Colonic mucosa (tissue), 4 donors: Measurements from ENCODE around the gene MOB2. TPM values are rescaled to one million over a fixed set of nuclear protein-coding genes. Genes with fewer than 3 reads are reported as not detected.

Experiments
- DNase-seq: peaks from one replicate; pipeline ENCODE4 v3.0.0-alpha.2; 2020
- H3K27ac ChIP-seq: fragments of 200-600 bp; one replicate; pipeline ENCODE4 v1.8.0; 2021
- H3K27me3 ChIP-seq: fragments of 200-600 bp; one replicate; pipeline ENCODE4 v1.8.0; 2021
- H3K36me3 ChIP-seq: fragments of 200-600 bp; one replicate; pipeline ENCODE4 v1.8.0; 2021
- H3K4me1 ChIP-seq: fragments of 200-600 bp; one replicate; pipeline ENCODE4 v1.8.0; 2021; ENCODE audit warnings: mild to moderate bottlenecking
- H3K4me3 ChIP-seq: fragments of 200-600 bp; one replicate; pipeline ENCODE4 v1.8.0; 2021
- H3K9ac ChIP-seq, 2 donors: one replicate each; pipeline ENCODE4 v1.7.0; 2013; ENCODE audit warnings: control low read depth in 2 of 2, low read depth in 2 of 2, low read length in 2 of 2
- H3K9me3 ChIP-seq: fragments of 200-600 bp; one replicate; pipeline ENCODE4 v1.8.0; 2021
- intact Hi-C: fragments of 100-400 bp; cut with DNase I; formaldehyde crosslinking; loops from one replicate; pipeline ENCODE4 v1.14.1; 2022
- total RNA-seq, 2 donors: library from RNA; stranded (reverse); fragmentation: NEBNext Ultra II Directional in 1 of 2; extraction: Animal tissue kit (Norgen Biotek cat#: 25700) in 1 of 2; gene quantifications; one replicate each; pipeline ENCODE4 v1.2.1, GENCODE V29; 2021
- TF ChIP-seq, protein P1 (sequence below): fragments of 200-600 bp; IDR thresholded peaks from one replicate; pipeline ENCODE4 v1.8.0; 2022; ENCODE audit warnings: antibody characterized with exemption, mild to moderate bottlenecking
- donor health status: healthy.
- donor health status: DM: no; HTN: no; CAD: no.
- donor health status: DM: no; HTN: no; CAD: no.

MOB2 gene
- total RNA-seq, 2 donors from 2014 or later: 41.6 to 49.2 TPM

DNA sequence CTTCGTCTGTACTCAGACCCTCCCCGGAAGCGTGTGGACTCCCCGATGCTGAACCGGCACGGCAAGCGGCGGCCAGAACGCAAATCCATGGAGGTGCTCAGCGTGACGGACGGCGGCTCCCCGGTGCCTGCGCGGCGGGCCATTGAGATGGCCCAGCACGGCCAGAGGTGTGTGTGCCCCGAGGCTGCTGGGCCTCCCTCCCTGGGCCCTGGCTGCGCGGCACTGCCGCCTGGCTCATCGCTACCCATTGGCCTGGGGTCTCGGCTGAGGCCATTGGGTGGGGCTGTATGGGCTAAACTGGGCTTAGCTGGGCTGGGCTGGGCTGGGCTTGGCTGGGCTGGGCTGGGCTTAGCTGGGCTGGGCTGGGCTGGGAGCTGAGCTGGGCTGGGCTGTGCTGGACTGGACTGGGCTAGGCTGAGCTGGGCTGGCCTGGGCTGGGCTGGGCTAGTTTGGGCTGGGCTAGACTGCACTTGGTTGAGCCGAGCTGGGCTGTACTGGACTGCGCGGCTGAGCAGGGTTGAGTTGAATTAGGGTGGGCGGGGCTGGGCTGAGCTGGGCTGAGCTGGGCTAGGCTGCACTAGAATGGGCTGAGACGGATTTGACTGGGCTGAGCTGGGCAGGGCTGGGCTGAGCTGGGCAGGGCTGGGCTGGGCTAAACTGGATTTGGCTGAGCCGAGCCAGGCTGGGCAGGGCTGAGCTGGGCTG lies 40.7 kb downstream of the MOB2 start:
- H3K9me3 ChIP-seq: no peaks in the 10 kb centered on the region
- no peaks in the 10 kb centered on the region for H3K27me3 ChIP-seq
- no peak overlapping the region for H3K4me3 ChIP-seq
- intact Hi-C loops: no loop called here
- no peak overlapping the region for H3K27ac ChIP-seq
- DNase-seq: peak; percentile 32
- TF ChIP-seq, protein P1, sequence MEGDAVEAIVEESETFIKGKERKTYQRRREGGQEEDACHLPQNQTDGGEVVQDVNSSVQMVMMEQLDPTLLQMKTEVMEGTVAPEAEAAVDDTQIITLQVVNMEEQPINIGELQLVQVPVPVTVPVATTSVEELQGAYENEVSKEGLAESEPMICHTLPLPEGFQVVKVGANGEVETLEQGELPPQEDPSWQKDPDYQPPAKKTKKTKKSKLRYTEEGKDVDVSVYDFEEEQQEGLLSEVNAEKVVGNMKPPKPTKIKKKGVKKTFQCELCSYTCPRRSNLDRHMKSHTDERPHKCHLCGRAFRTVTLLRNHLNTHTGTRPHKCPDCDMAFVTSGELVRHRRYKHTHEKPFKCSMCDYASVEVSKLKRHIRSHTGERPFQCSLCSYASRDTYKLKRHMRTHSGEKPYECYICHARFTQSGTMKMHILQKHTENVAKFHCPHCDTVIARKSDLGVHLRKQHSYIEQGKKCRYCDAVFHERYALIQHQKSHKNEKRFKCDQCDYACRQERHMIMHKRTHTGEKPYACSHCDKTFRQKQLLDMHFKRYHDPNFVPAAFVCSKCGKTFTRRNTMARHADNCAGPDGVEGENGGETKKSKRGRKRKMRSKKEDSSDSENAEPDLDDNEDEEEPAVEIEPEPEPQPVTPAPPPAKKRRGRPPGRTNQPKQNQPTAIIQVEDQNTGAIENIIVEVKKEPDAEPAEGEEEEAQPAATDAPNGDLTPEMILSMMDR: no peak
- no peaks in the 10 kb centered on the region for H3K4me1 ChIP-seq
- H3K9ac ChIP-seq: no peak overlapping the region
- H3K36me3 ChIP-seq: no peaks in the 10 kb centered on the region

GRCh38 chr11:1444823-1445422 lies 41.7 kb downstream of the MOB2 start:
- Histone ChIP-seq H3K9ac (no peak overlapping the region), H3K27ac (no peak overlapping the region)
- intact Hi-C loops: no loop called here

GRCh38 chr11:1444321-1444720 lies 42.3 kb downstream of the MOB2 start:
- Histone ChIP-seq H3K9ac (no peak overlapping the region), H3K4me3 (no peak overlapping the region), H3K4me1 (no peaks in the 10 kb centered on the region), H3K27me3 (no peaks in the 10 kb centered on the region), H3K36me3 (no peaks in the 10 kb centered on the region), H3K9me3 (no peaks in the 10 kb centered on the region), H3K27ac (no peak overlapping the region)
- TF ChIP-seq, protein P1: no peak
- intact Hi-C loops: no loop called here
- DNase-seq: no peak

More at GRCh38 chr11:1444823-1445422, 41.7 kb downstream of the MOB2 start:
- no peaks in the 10 kb centered on the region for H3K36me3 ChIP-seq
- TF ChIP-seq, protein P1: no peak
- H3K4me1 ChIP-seq: no peaks in the 10 kb centered on the region
- H3K27me3 ChIP-seq: no peaks in the 10 kb centered on the region
- H3K9me3 ChIP-seq: no peaks in the 10 kb centered on the region
- DNase-seq: no peak
- H3K4me3 ChIP-seq: no peak overlapping the region

DNA sequence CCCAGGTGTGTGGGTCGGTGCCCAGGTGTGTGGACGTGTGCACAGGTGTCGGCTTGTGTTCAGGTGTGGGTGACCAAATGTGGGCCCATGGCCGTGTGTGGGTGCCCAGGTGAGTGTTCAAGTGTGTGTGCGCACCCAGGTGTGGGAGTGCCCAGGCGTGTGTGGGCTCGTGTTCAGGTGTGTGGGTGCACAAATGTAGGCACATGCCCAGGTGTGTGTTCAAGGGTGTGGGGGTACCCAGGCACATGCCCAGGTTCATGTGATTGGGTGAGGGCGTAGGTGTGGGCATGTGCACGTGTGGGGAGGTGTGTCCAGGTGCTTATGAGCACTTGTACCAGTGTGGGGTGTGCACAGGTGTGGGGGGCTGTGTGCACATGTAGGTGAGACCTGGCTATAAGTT lies 42.8 kb downstream of the MOB2 start:
- H3K27me3 ChIP-seq: no peaks in the 10 kb centered on the region
- H3K4me1 ChIP-seq: no peaks in the 10 kb centered on the region
- H3K27ac ChIP-seq: no peak overlapping the region
- H3K4me3 ChIP-seq: no peak overlapping the region
- H3K9ac ChIP-seq: no peak overlapping the region
- DNase-seq: no peak
- no peaks in the 10 kb centered on the region for H3K9me3 ChIP-seq
- H3K36me3 ChIP-seq: no peaks in the 10 kb centered on the region
- TF ChIP-seq, protein P1: no peak
- intact Hi-C loops: no loop called here

- H3K9ac ChIP-seq: no peak overlapping the region
- DNase-seq: no peak
- no peaks in the 10 kb centered on the region for H3K9me3 ChIP-seq
- no peaks in the 10 kb centered on the region for H3K4me1 ChIP-seq
- intact Hi-C loops: no loop called here
- no peaks in the 10 kb centered on the region for H3K27me3 ChIP-seq
- TF ChIP-seq, protein P1: no peak
- no peaks in the 10 kb centered on the region for H3K36me3 ChIP-seq
- H3K27ac ChIP-seq: no peak overlapping the region
- no peak overlapping the region for H3K4me3 ChIP-seq
These were observed 43.7 kb downstream of the MOB2 start for GRCh38 chr11:1442807-1443366.
